Activated CD4-positive, alpha-beta T cell treated with anti-CD3 and anti-CD28 coated beads, Interleukin-2, amount 50 U/mL, for 24 hours (primary cell): ENCODE measurements around the gene AGBL4.

Experiments
- DNase-seq, 2 donors: peaks; one replicate each; pipeline ENCODE4 v3.0.0-alpha.2; 2020; ENCODE audit warnings: low read depth in 1 of 2, low spot score in 1 of 2

AGBL4 gene

GRCh38 chr1:48693674-48694320 is 1330.0 kb downstream of the AGBL4 start:
- no peak for DNase-seq

- DNase-seq, result no peak
These were observed 1330.6 kb downstream of the AGBL4 start for GRCh38 chr1:48693180-48693579.

- no peak for DNase-seq
These were observed 1331.5 kb downstream of the AGBL4 start for GRCh38 chr1:48692235-48692634.

GRCh38 chr1:48691429-48692001 is 1332.2 kb downstream of the AGBL4 start:
- no peak for DNase-seq

- no peak for DNase-seq
These were observed 1335.5 kb downstream of the AGBL4 start for GRCh38 chr1:48688102-48688760.

DNA sequence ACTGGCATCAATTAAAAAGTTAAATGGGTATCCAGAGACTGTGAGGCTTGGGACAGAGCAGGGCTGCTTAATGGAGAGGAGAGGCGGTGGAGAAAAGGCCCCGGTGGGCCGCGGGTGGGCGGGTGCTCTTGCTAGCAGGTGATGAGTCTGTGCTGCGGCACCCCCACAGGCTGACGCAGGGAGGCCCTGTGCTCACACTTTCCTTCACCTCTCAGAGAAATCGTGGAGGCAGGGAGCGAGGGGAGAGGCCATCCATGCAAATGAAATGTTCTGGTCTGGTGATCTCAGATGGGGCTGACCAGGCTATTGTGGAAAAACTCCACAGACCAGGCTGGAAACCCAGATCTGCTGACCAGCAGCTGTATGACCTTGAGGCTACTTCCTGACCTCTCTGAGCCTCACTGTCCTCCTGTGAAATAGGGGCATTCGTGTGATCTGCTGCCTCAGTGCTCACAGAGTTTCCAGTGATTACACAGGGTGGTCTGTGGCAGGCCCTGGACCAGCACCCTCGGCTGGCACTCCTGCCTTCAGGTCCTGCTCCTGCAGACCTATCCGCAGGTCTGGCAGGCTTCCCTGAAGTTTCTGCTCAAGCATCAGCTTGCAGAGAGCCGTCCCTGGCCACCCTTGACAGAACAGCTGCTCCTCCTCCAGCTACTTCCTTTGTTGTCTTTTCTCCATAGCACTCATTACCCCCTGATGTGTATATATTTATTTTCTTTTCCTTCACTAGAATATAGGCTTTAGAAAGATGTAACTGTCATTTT is 1336.3 kb downstream of the AGBL4 start:
- no peak for DNase-seq

- DNase-seq, result no peak
These were observed 1337.6 kb downstream of the AGBL4 start for GRCh38 chr1:48686159-48686558.

DNA sequence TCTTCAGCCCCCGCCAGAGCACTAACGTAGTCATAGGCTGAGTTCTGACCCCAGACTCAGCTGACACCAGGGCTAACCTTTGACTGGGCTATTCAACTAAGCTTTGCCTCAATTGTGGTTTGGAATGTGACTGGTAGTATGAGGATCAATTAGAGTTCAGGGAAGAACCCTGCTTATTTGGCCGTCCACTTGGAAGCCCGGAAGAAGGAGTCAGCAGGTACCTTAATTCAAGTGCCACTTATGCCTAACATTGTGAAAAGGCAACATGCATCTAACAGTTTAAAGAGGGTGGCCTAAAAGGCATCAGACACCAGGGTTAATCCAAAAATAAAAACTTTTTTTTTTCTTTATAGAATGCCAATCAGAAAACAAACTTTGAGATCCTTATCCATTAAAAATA is 1339.4 kb downstream of the AGBL4 start:
- DNase-seq, result no peak

GRCh38 chr1:48683839-48684238 is 1339.9 kb downstream of the AGBL4 start:
- DNase-seq, result no peak

- DNase-seq, result no peak
These were observed 1342.1 kb downstream of the AGBL4 start for GRCh38 chr1:48681476-48682305.

GRCh38 chr1:48680411-48681035 is 1343.2 kb downstream of the AGBL4 start:
- DNase-seq, result no peak

GRCh38 chr1:48679859-48680258 is 1343.9 kb downstream of the AGBL4 start:
- no peak for DNase-seq

DNA sequence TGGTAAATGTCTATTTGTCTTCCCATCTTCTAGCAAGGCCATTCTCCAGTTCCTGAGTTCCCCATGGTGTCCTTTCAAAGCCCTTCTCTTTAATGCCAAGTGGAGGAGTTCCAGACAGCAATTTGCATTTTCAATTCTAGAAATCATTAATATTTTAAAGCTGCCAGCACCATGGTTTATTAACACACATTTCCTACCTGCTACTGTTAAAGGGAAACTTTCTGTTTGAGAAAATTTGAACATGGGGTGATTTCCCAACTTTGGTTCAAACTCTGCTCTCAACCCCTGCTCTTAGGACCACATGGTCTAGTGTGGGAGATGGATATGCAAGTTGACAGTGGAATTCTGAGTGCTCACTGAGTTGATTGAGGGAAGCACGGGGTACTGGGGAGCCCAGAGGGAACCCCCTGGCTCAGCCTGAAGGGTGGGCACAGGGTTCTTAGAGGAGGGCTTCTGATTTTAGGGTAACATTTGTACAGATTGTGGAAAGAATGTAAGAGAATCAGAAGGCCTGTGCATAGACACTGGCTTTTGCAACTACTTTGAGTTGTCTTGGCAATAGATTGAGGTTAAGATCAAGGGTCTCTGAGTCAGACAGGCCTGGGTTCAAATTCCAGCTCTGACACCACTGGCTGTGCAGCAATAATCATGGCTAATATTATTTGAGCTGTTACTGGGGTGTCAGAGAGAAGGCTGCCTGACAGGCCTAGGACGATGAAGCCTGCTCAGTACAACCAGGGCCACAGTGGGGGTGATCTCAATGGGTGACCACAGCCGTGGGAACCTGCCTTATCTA is 1344.8 kb downstream of the AGBL4 start:
- DNase-seq, result no peak

GRCh38 chr1:48677306-48678287 is 1346.2 kb downstream of the AGBL4 start:
- DNase-seq, result peak in 1 of 2 donors; percentile 6

GRCh38 chr1:48676822-48677221 is 1346.9 kb downstream of the AGBL4 start:
- no peak for DNase-seq

DNA sequence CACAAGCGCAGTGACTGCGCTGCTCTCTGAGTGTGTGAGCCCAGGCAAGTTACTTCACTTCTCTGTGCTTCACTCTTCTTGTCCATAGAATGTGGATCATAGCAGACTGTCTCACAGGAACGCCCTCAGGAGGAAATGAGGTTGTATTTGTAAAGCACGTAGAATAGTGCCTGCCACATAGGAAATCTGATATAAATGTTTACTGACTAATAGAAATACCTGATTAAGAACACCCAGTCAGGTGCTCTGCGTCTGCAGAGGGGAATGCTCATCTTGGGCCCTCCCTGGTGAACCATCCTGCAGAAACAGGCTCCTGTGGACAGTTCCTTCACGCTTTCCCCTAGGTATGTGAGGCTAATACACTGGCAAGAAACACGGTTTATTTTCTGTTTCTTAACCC is 1347.4 kb downstream of the AGBL4 start:
- no peak for DNase-seq

DNA sequence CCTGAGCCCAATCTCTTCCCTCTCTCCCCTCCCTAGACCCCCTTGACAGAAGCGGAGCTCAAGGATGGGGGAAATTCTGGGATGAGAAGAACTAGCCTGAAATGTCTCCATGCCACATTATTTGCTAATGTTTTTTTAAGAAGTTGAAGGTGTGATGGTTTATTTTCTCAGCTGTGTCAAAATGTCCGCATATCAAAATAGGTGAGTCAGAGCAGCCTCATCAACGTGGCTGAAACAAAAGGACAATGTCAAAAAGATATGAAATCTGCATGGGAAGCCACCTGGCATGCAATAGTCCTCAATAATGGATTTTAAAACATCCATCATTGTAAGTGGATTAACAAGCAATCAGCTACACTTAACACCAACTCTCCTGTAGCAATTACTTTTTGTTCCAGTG is 1348.5 kb downstream of the AGBL4 start:
- DNase-seq, result no peak

- no peak for DNase-seq
These were observed 1349.1 kb downstream of the AGBL4 start for GRCh38 chr1:48674641-48675040.
